H1 (cell line): Measurements from ENCODE around the gene SBSN.
A peak's percentile ranks its signal among the peaks of the same experiment; 100 is the strongest.

Experiments used
- BRCA1 ChIP-seq: IDR thresholded peaks from 2 replicates; pipeline ENCODE4 v1.6.1; 2012; ENCODE audit warnings: low read depth, low read length, improper control_type of control experiment
- CTCF ChIP-seq, 3 experiments: IDR thresholded peaks; 1 replicate in 2 of 3; 2 replicates in 1 of 3; pipeline versions ENCODE4 v1.5.1 to v1.6.1; 2011; ENCODE audit warnings: low read length in 3 of 3, mild to moderate bottlenecking in 3 of 3, inconsistent platforms in 2 of 3, low read depth in 1 of 3, moderate library complexity in 1 of 3; ENCODE audit not compliant: insufficient read depth in 1 of 3; ENCODE audit errors: control extremely low read depth in 1 of 3
- TCF12 ChIP-seq: IDR thresholded peaks from 2 replicates; pipeline ENCODE4 v1.6.1; 2011; ENCODE audit warnings: low read depth, mild to moderate bottlenecking, low read length

- TF ChIP-seq TCF12 (no peak), BRCA1 (no peak), CTCF (IDR thresholded peaks at IDR 0.05; ENCODE audit: control extremely low read depth in 1 of 3, insufficient read depth in 1 of 3, low read depth in 1 of 3, low read length in 3 of 3) (peak in 1 of 3 experiments; percentile 10; a peak in 1 of 4 replicates)
Observed at GRCh38 chr19:35478794-35479677, 49.1 kb downstream of the SBSN start.
